ENCODE results near the gene OPA1.

Gene OPA1, protein sequence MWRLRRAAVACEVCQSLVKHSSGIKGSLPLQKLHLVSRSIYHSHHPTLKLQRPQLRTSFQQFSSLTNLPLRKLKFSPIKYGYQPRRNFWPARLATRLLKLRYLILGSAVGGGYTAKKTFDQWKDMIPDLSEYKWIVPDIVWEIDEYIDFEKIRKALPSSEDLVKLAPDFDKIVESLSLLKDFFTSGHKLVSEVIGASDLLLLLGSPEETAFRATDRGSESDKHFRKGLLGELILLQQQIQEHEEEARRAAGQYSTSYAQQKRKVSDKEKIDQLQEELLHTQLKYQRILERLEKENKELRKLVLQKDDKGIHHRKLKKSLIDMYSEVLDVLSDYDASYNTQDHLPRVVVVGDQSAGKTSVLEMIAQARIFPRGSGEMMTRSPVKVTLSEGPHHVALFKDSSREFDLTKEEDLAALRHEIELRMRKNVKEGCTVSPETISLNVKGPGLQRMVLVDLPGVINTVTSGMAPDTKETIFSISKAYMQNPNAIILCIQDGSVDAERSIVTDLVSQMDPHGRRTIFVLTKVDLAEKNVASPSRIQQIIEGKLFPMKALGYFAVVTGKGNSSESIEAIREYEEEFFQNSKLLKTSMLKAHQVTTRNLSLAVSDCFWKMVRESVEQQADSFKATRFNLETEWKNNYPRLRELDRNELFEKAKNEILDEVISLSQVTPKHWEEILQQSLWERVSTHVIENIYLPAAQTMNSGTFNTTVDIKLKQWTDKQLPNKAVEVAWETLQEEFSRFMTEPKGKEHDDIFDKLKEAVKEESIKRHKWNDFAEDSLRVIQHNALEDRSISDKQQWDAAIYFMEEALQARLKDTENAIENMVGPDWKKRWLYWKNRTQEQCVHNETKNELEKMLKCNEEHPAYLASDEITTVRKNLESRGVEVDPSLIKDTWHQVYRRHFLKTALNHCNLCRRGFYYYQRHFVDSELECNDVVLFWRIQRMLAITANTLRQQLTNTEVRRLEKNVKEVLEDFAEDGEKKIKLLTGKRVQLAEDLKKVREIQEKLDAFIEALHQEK

DNA sequence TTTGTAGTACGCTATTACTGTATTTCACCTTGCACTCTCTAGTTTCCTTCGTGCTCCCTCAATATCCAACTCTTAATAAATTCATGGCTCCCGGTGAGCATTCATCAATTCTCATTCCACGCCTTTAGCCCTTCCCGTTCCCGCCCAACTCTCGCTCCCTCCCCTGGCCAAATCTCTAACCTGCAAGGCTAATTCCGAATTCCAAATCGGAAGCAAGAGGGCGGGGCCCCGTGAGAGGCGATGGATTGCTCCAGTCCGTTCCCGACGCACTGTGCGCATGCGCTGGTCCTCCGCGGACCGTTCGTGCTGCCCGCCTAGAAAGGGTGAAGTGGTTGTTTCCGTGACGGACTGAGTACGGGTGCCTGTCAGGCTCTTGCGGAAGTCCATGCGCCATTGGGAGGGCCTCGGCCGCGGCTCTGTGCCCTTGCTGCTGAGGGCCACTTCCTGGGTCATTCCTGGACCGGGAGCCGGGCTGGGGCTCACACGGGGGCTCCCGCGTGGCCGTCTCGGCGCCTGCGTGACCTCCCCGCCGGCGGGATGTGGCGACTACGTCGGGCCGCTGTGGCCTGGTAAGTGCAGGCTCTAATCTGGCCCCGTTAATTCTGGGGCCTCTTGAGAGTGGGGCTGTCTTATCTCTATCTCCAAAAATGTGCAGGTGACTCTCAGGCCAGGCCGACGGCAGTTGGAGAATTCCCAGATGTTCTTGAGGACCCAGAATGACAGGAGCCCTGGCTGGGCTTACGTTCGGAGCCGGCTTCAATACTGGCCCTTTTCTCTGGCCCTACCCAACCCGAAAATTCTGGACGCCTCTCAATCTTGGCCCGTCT is at the start of gene OPA1:
Gene OPA1, plus strand, starts transcription at position 368 of the 827 bp plus-strand sequence. Its CDS starts 170 bp downstream, at position 538.
- DNase-seq (ENCODE audit: low read depth) = peak; percentile 95

GRCh38 chr3:193544289-193544688 is 48.7 kb upstream of the OPA1 start:
- no peak for DNase-seq (ENCODE audit: low read depth)

- DNase-seq (ENCODE audit: low read depth) = no peak
Measured at GRCh38 chr3:193545304-193545703, 47.7 kb upstream of the OPA1 start.

GRCh38 chr3:193546129-193546528 is 46.9 kb upstream of the OPA1 start:
- DNase-seq (ENCODE audit: low read depth) = no peak

GRCh38 chr3:193548406-193548805 is 44.6 kb upstream of the OPA1 start:
- DNase-seq (ENCODE audit: low read depth) = no peak

DNA sequence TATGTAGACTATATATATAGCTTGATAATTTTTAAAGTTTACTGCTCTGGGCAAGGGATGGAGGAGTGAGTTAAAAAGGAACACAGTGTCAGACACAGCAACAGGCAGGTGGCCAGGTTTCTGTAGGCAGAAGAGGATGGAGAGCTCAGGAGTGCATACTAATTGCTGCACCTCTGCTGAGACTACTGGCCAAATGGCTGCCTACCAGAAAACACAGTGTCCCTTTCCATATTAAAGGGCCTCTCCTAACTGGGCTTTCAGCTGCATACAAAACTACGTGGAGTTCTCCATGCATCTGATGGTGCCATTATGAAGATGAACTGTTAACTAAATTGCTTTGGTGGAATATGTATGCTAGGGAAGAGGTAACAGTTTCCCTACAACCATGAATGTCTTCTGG is 40.1 kb upstream of the OPA1 start:
- DNase-seq (ENCODE audit: low read depth) = no peak

GRCh38 chr3:193553586-193553985 is 39.4 kb upstream of the OPA1 start:
- DNase-seq (ENCODE audit: low read depth) = no peak

GRCh38 chr3:193554811-193555210 is 38.2 kb upstream of the OPA1 start, which contains the start of gene ATP13A4:
Gene ATP13A4 (minus strand): TSS chr3:193554895. CDS start chr3:193554799, 96 bp downstream.
- DNase-seq (ENCODE audit: low read depth) = no peak

- no peak for DNase-seq (ENCODE audit: low read depth)
Measured at GRCh38 chr3:193556841-193557240, 36.2 kb upstream of the OPA1 start.

DNA sequence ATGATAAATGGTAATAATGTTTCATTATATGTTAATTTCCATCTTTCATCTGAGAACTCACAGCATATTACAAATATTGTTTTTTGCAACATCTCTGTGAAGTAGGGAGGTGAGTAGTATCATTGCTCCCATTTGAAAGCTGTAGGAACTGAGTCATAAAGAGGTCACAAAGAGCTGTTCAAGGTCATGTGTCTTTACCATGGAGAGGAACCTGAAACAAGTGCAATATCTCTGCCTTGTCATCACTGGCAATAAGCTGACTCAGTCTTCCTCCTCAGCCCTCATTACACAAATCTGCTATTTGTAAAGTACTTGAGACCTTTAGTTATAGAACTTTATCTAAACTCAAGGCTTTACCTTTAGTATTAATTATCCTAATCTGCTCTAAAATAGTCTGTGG is 33.9 kb upstream of the OPA1 start:
- DNase-seq (ENCODE audit: low read depth) = no peak

GRCh38 chr3:193560091-193560490 is 32.9 kb upstream of the OPA1 start:
- DNase-seq (ENCODE audit: low read depth) = no peak

DNA sequence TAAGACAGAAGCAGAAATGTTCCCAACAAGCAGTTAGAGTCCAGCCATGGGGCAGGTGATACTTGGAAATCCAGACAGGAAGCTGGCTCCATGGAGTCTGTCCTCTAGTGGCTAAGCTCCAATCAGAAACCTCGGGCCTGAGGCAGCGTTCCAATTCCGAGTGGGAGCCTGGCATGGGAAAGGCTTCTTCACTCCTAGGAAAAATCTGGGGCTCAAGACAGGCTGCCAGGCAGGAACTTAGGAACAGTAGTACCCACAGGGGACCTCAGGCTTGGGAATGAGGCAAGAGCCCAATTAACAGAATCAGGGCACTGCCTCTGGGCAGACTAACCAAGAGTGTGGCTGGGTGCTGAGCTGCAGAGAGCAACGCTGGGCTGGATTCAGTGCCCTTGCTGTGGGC is 32.1 kb upstream of the OPA1 start:
- DNase-seq (ENCODE audit: low read depth) = no peak

DNA sequence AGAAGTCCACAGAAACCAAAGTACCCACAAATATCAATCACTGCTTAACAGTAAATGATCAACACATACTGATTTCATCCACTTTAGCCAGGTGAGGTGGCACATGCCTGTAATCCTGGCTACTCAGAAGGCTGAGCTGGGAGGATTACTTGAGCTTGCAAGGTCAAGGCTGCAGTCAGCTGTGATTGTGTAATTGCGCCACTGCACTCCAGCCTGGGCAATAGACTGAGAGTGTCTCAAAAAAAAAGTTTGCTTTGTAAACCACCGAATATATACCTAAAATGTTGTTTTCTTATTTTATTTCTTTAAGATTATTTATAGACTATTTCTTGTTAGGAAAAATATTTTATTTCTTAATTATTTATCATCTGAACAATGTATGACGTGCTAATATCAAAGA is 29.6 kb upstream of the OPA1 start:
- no peak for DNase-seq (ENCODE audit: low read depth)

DNA sequence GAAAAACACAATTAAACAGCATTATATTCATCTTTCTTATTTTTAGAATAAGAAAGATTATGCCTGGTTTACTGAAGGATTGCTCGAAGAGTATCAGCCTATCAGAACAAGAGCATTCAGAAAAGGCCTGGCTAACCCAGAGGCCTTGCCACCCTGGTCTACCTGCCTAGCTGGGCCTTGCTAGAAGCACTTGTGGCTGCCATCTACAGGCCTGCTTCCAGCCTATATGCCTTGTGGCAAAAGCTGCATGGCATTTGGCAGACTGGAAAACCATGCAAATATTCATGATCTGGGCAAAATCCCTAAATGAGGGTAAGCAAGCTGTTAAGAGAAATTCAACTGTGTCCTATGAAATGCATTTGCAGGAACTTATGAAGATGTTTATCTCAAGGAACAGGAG is 29.0 kb upstream of the OPA1 start:
- DNase-seq (ENCODE audit: low read depth) = no peak

DNA sequence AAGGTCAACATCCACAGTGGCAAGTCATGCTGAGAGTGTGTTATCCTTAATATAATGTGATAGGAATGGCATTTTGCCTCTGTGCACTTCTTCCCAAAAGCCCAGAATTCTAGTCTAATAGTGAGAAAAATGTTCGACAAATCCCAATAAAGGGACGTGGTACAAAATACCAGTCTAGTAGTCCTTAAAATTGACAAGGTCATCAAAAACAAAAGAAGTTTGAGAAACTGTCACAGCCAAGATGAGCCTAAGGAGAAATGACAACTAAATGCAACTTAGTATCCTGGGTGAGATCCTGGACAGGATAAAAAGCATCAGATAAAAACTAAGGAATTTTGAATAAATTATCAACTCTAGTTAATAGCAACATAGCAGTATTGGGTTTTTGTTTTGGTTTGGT is 23.9 kb upstream of the OPA1 start:
- DNase-seq (ENCODE audit: low read depth) = no peak

- DNase-seq (ENCODE audit: low read depth) = no peak
Measured at GRCh38 chr3:193572426-193572908, 20.5 kb upstream of the OPA1 start.

GRCh38 chr3:193573403-193574191 is 19.4 kb upstream of the OPA1 start:
- DNase-seq (ENCODE audit: low read depth) = no peak

- no peak for DNase-seq (ENCODE audit: low read depth)
Measured at GRCh38 chr3:193574488-193575070, 18.4 kb upstream of the OPA1 start.

GRCh38 chr3:193585530-193585929 is 7.5 kb upstream of the OPA1 start:
- no peak for DNase-seq (ENCODE audit: low read depth)

DNA sequence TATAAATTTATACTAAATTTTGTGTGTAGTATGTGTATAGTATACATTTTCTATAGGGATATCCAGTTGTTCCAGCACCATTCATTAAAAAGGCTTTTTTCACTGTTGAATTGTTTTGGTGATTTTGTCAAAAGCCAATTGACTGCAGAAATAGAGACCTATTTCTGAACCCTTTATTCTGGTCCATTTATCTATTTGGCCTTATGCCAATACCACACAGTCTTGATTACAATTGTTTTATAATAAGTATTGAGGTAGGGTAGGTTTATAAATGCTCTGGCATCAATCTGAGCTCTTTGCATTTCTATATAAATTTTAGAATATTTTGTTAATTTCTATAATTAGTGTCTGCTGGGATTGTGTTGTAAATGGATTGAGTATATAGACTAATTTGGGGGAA is 6.5 kb upstream of the OPA1 start:
- no peak for DNase-seq (ENCODE audit: low read depth)

- no peak for DNase-seq (ENCODE audit: low read depth)
Measured at GRCh38 chr3:193589129-193589528, 3.9 kb upstream of the OPA1 start.

Data from non-pigmented ciliary epithelial cell (primary cell).